Adrenal gland (tissue), 12 donors: ENCODE measurements around the gene IKZF4. TPM values are rescaled to one million over a fixed set of nuclear protein-coding genes. Genes with fewer than 3 reads are reported as not detected.

Experiments used
- DNase-seq, 7 donors: peaks; one replicate each; pipeline ENCODE4 v3.0.0-alpha.2; 2019 to 2020
- H3K27ac ChIP-seq, 5 donors: fragments of 200-600 bp; sonication (generic) in 4 of 5; 1 replicate in 3 of 5; 2 replicates in 2 of 5; pipeline versions ENCODE4 v1.5.1 to v1.8.0; 2016 to 2020; ENCODE audit warnings: mild to moderate bottlenecking in 1 of 5
- H3K27me3 ChIP-seq: fragments of 200-600 bp; 2 replicates; pipeline ENCODE4 v1.8.0; 2021
- H3K36me3 ChIP-seq, 2 donors: fragments of 200-600 bp; replicated peaks in 1 of 2; 1 replicate in 1 of 2; 2 replicates in 1 of 2; pipeline versions ENCODE4 v1.5.1 to v1.8.0; 2018 to 2022
- H3K4me1 ChIP-seq, 2 donors: fragments of 200-600 bp; replicated peaks in 1 of 2; 1 replicate in 1 of 2; 2 replicates in 1 of 2; pipeline versions ENCODE4 v1.5.1 to v1.8.0; 2018 to 2021
- H3K4me3 ChIP-seq, 4 donors: fragments of 200-600 bp; sonication (generic) in 3 of 4; one replicate each; pipeline ENCODE4 v1.5.1; 2016 to 2018
- H3K9me3 ChIP-seq, 3 donors: fragments of 200-600 bp; sonication (generic) in 1 of 3; replicated peaks in 1 of 3; 1 replicate in 2 of 3; 2 replicates in 1 of 3; pipeline versions ENCODE4 v1.5.1 to v1.8.0; 2016 to 2021
- CTCF ChIP-seq, 6 experiments: fragments of 450-650 bp in 4 of 6; fragments of 200-600 bp in 2 of 6; sonication (generic) in 1 of 6; IDR thresholded peaks; 1 replicate in 5 of 6; 2 replicates in 1 of 6; pipeline versions ENCODE4 v1.5.1 to v1.8.0; 2016 to 2021; ENCODE audit warnings: antibody characterized with exemption in 6 of 6, mild to moderate bottlenecking in 2 of 6, moderate library complexity in 1 of 6
- POLR2A ChIP-seq, 2 donors: fragments of 450-650 bp; IDR thresholded peaks; one replicate each; pipeline ENCODE4 v1.6.1; 2017; ENCODE audit warnings: antibody characterized with exemption in 2 of 2, mild to moderate bottlenecking in 2 of 2, moderate library complexity in 1 of 2
- WGBS, 4 donors: extraction: QIAGEN DNeasy Blood & Tissue Kit in 2 of 4; methylation state at CpG; one replicate each; pipeline versions ENCODE4 v1.1.5 to v1.1.7; 2013 to 2017; 5-methylcytosine and 5-hydroxymethylcytosine counted together
- intact Hi-C, 2 donors: fragments of 100-400 bp; cut with DNase I; formaldehyde crosslinking; loops; one replicate each; pipeline versions ENCODE4 v1.14.1 to v1.15.0; 2022 to 2023
- polyA plus RNA-seq, 3 donors: library from polyadenylated mRNA; stranded (reverse); fragments of 200-250 nt in 2 of 3; fragments of 350-450 nt in 1 of 3; fragmentation: Illumina TruSeq in 1 of 3; extraction: RNeasy Lipid Tissue Mini Kit (QIAGEN cat#74804) in 1 of 3; gene quantifications; one replicate each; pipeline ENCODE4 v1.2.3, GENCODE V29; 2013 to 2014
- total RNA-seq, 9 donors: library from RNA; depleted of rRNA in 4 of 9; stranded (reverse); fragments of >200 nt in 4 of 9; fragments of 120-200 nt in 1 of 9; fragmentation: NEBNext Ultra II Directional in 1 of 9; extraction: Animal tissue kit (Norgen Biotek cat#: 25700) in 1 of 9; gene quantifications; one replicate each; pipeline versions ENCODE4 v1.1.0 to v1.2.4, GENCODE V29; 2013 to 2023
- donor health status: healthy with polysubstance abuse.
- donor health status: Bipolar disorder and iron deficiency.
- donor health status: DM: yes; HTN: yes; CAD: no.
- donor health status: DM: no; HTN: no; CAD: no.
- donor health status: DM: no; HTN: no; CAD: no.
- donor health status: DM: yes; HTN: yes; CAD: no.

The IKZF4 gene
- total and polyA plus RNA-seq, 12 donors = 5.7 to 34.0 (median 11.0) TPM

- no peaks in the 10 kb centered on the region for H3K27me3 ChIP-seq
- intact Hi-C loops = loop anchor here in 1 of 2 donors (5.0 kb wide), 1 partner anchor 40 kb away; no protein-coding TSS in a partner anchor
- peaks cover 10 to 13% of the 10 kb centered on the region in 2 donors for H3K4me1 ChIP-seq
- no peak overlapping the region for H3K27ac ChIP-seq
- no peaks in the 10 kb centered on the region for H3K9me3 ChIP-seq
- 78 to 100% (median 84%) methylated on average over 1 of the region's 1 CpG for WGBS, 4 donors
- peak in 1 of 7 donors; percentile 1 for DNase-seq
- H3K36me3 ChIP-seq = peaks cover 0 to 70% of the 10 kb centered on the region in 2 donors
- no peak for TF ChIP-seq POLR2A (IDR thresholded peaks at IDR 0.05)
- H3K4me3 ChIP-seq = no peak overlapping the region
These were observed 11.1 kb downstream of the IKZF4 start for GRCh38 chr12:56031987-56032386.

- intact Hi-C loops = loop anchor here (5.0 kb wide), 2 partner anchors 37 to 42 kb away; partner anchors contain the start of gene SUOX (in 1 of the 2)
- no peak overlapping the region for H3K4me3 ChIP-seq
- H3K9me3 ChIP-seq = no peaks in the 10 kb centered on the region
- H3K4me1 ChIP-seq = no peaks in the 10 kb centered on the region
- no peaks in the 10 kb centered on the region for H3K27me3 ChIP-seq
- H3K36me3 ChIP-seq = peaks cover 0 to 58% of the 10 kb centered on the region in 2 donors
- no peak overlapping the region for H3K27ac ChIP-seq
- DNase-seq = peak in 1 of 7 donors; percentile 8
- 82 to 87% (median 84%) methylated on average over 13 to 21 of the region's 21 CpGs for whole genome bisulfite sequencing, 4 donors
- TF ChIP-seq CTCF (IDR thresholded peaks at IDR 0.05) (no peak), POLR2A (IDR thresholded peaks at IDR 0.05) (no peak)
These were observed 13.9 kb downstream of the IKZF4 start for GRCh38 chr12:56034586-56035332.

GRCh38 chr12:56037161-56037560 is 16.3 kb downstream of the IKZF4 start:
- TF ChIP-seq CTCF (IDR thresholded peaks at IDR 0.05) (no peak), POLR2A (IDR thresholded peaks at IDR 0.05) (no peak)
- Histone ChIP-seq H3K4me3 (no peak overlapping the region), H3K4me1 (peaks cover 4 to 7% of the 10 kb centered on the region in 2 donors), H3K36me3 (peaks cover 0 to 46% of the 10 kb centered on the region in 2 donors), H3K27me3 (no peaks in the 10 kb centered on the region), H3K27ac (no peak overlapping the region), H3K9me3 (no peaks in the 10 kb centered on the region)
- 57 to 80% (median 68%) methylated on average over 2 of the region's 2 CpGs for WGBS, 4 donors
- intact Hi-C loops = loop anchor here in 1 of 2 donors (5.0 kb wide), 1 partner anchor 40 kb away; the partner anchor contains the start of gene SUOX
- DNase-seq = no peak

GRCh38 chr12:56038022-56038655 is 17.3 kb downstream of the IKZF4 start:
- intact Hi-C loops = loop anchor here in 1 of 2 donors (5.0 kb wide), 1 partner anchor 41 kb away; the partner anchor contains the start of gene SUOX
- 67 to 73% (median 70%) methylated on average over 2 of the region's 2 CpGs for WGBS, 4 donors
- no peaks in the 10 kb centered on the region for H3K27me3 ChIP-seq
- H3K4me3 ChIP-seq = no peak overlapping the region
- no peak for DNase-seq
- TF ChIP-seq POLR2A (IDR thresholded peaks at IDR 0.05) = no peak
- TF ChIP-seq CTCF (IDR thresholded peaks at IDR 0.05) = no peak
- H3K27ac ChIP-seq = no peak overlapping the region
- H3K9me3 ChIP-seq = no peaks in the 10 kb centered on the region
- H3K36me3 ChIP-seq = peaks cover 0 to 42% of the 10 kb centered on the region in 2 donors
- H3K4me1 ChIP-seq = peaks cover 9 to 13% of the 10 kb centered on the region in 2 donors
